Panc1 (cell line): ENCODE measurements around the gene CYP2J2.

Experiments
- CTCF ChIP-seq: fragments of 450-650 bp; IDR thresholded peaks from 2 replicates; pipeline ENCODE4 v1.5.1; 2017; ENCODE audit warnings: mild to moderate bottlenecking
- POLR2AphosphoS5 ChIP-seq: IDR thresholded peaks from 2 replicates; pipeline ENCODE4 v1.6.1; 2012; ENCODE audit warnings: mild to moderate bottlenecking, low read depth, low read length, moderate library complexity
- REST ChIP-seq, 2 experiments: IDR thresholded peaks; 2 replicates each; pipeline ENCODE4 v1.6.1; 2011 to 2012; ENCODE audit warnings: low read depth in 2 of 2, control low read depth in 1 of 2, low read length in 1 of 2, mild to moderate bottlenecking in 1 of 2, moderate library complexity in 1 of 2; ENCODE audit not compliant: insufficient read depth in 1 of 2
- TCF7L2 ChIP-seq: IDR thresholded peaks from 2 replicates; pipeline ENCODE4 v1.6.1; 2011; ENCODE audit warnings: mild to moderate bottlenecking, low read depth, low read length, inconsistent platforms

GRCh38 chr1:59880735-59881134, 45.8 kb downstream of the CYP2J2 start:
- no peak for TF ChIP-seq CTCF
- TF ChIP-seq POLR2AphosphoS5, result no peak
- TF ChIP-seq REST (IDR thresholded peaks at IDR 0.05; ENCODE audit: insufficient read depth in 1 of 2, low read depth in 2 of 2, low read length in 1 of 2), result no peak
- TF ChIP-seq TCF7L2, result no peak
